ENCODE data around the gene SPACA7. TPM values are rescaled to one million over a fixed set of nuclear protein-coding genes. Genes with fewer than 3 reads are reported as not detected.

Gene SPACA7
- total RNA-seq, 1 experiment from 2014 or later: not detected

GRCh38 chr13:112355274-112355838 is 20.8 kb upstream of the SPACA7 start:
- Histone ChIP-seq H3K23me2 (ENCODE audit: insufficient read length, low read depth, low read length, poor library complexity, severe bottlenecking) (no peaks in the 10 kb centered on the region), H4K5ac (ENCODE audit: insufficient read length, low read depth, low read length) (no peak overlapping the region), H3K9me3 (ENCODE audit: control insufficient read depth, low read depth, low read length) (no peaks in the 10 kb centered on the region), H3K27ac (ENCODE audit: insufficient read length, low read depth, low read length) (no peak overlapping the region), H3K14ac (ENCODE audit: insufficient read depth, low read length) (no peak overlapping the region), H3K79me2 (ENCODE audit: insufficient read depth, low read length) (no peaks in the 10 kb centered on the region), H2BK15ac (ENCODE audit: low read depth, low read length) (no peak overlapping the region), H4K91ac (ENCODE audit: insufficient read length, low read depth, low read length) (no peak overlapping the region), H2BK5ac (ENCODE audit: insufficient read length, low read length) (no peak overlapping the region), H4K8ac (replicated peaks; ENCODE audit: insufficient read length, low read depth, low read length) (no peak overlapping the region), H4K20me1 (ENCODE audit: control insufficient read depth, insufficient read depth, insufficient read length) (no peaks in the 10 kb centered on the region), H2BK120ac (ENCODE audit: low read depth, low read length, poor library complexity, severe bottlenecking) (no peak overlapping the region), H3K4ac (ENCODE audit: low read depth, low read length) (no peak overlapping the region), H2AFZ (ENCODE audit: low read length) (no peak overlapping the region), H2BK20ac (ENCODE audit: low read depth, low read length, poor library complexity, severe bottlenecking) (no peak overlapping the region), H3K56ac (ENCODE audit: insufficient read length, low read depth, low read length) (no peak overlapping the region), H3K9ac (ENCODE audit: extremely low read depth, insufficient read length, low read length) (no peak overlapping the region), H3K79me1 (ENCODE audit: insufficient read depth, low read depth, low read length, poor library complexity, severe bottlenecking) (no peaks in the 10 kb centered on the region), H3K23ac (ENCODE audit: insufficient read length, low read depth, low read length) (no peak overlapping the region), H3K27me3 (ENCODE audit: insufficient read depth, low read length) (no peaks in the 10 kb centered on the region), H3K4me1 (ENCODE audit: insufficient read depth, low read length) (no peaks in the 10 kb centered on the region), H2BK12ac (ENCODE audit: insufficient read length, low read depth, low read length) (no peak overlapping the region), H3T11ph (ENCODE audit: low read length) (no peak overlapping the region), H3K18ac (ENCODE audit: insufficient read length, low read depth, low read length) (no peak overlapping the region), H3K4me2 (ENCODE audit: insufficient read depth, insufficient read length, low read length) (no peak overlapping the region), H2AK5ac (ENCODE audit: insufficient read length, low read length) (no peak overlapping the region)
- no peak for TF ChIP-seq CTCF (conservative IDR thresholded peaks at IDR 0.05)
- Mint-ChIP-seq H3K4me1 (peaks cover 34% of the 10 kb centered on the region in 2 experiments), H3K9me3 (peaks cover 4 to 7% of the 10 kb centered on the region in 2 experiments; a peak in 2 of 5 replicates), H3K36me3 (ENCODE audit: insufficient read depth in 1 of 3, low read depth in 3 of 3) (no peaks in the 10 kb centered on the region; a peak in 1 of 7 replicates), H3K27ac (no peak overlapping the region), H3K4me3 (no peak overlapping the region), H3K27me3 (ENCODE audit: low read depth) (peaks cover 28% of the 10 kb centered on the region)
- no CpG with 5 or more reads among the region's 15 CpGs for WGBS (ENCODE audit: extremely low coverage, insufficient read length, low lambda C conversion rate)
- DNase-seq: no peak
